H9 (cell line): ENCODE measurements around the gene C6orf47. TPM values are rescaled to one million over a fixed set of nuclear protein-coding genes. Genes with fewer than 3 reads are reported as not detected.

ENCODE experiments used
- DNase-seq: peaks from one replicate; pipeline ENCODE4 v3.0.0-alpha.2; 2017
- H2AFZ ChIP-seq: one replicate; pipeline ENCODE4 v1.6.1; 2013; ENCODE audit warnings: mild to moderate bottlenecking, low read length, control low read depth, moderate library complexity
- H2AK5ac ChIP-seq: 2 replicates; pipeline ENCODE4 v1.6.1; 2013; ENCODE audit warnings: low read length, control low read depth, mixed read lengths; ENCODE audit not compliant: insufficient read length
- H2BK120ac ChIP-seq: one replicate; pipeline ENCODE4 v1.6.1; 2013; ENCODE audit warnings: low read depth, mild to moderate bottlenecking, low read length, control low read depth, inconsistent platforms; ENCODE audit not compliant: poor library complexity, severe bottlenecking
- H2BK12ac ChIP-seq: 2 replicates; pipeline ENCODE4 v1.6.1; 2013; ENCODE audit warnings: low read length, control low read depth, mixed read lengths, low read depth; ENCODE audit not compliant: insufficient read length
- H2BK15ac ChIP-seq: 2 replicates; pipeline ENCODE4 v1.6.1; 2013; ENCODE audit warnings: low read depth, low read length, control low read depth
- H2BK20ac ChIP-seq: one replicate; pipeline ENCODE4 v1.6.1; 2013; ENCODE audit warnings: low read depth, mild to moderate bottlenecking, low read length, control low read depth, inconsistent platforms; ENCODE audit not compliant: poor library complexity, severe bottlenecking
- H2BK5ac ChIP-seq: 2 replicates; pipeline ENCODE4 v1.6.1; 2013; ENCODE audit warnings: low read length, control low read depth, mixed read lengths; ENCODE audit not compliant: insufficient read length
- H3K14ac ChIP-seq: 2 replicates; pipeline ENCODE4 v1.6.1; 2013; ENCODE audit warnings: low read length, control low read depth; ENCODE audit not compliant: insufficient read depth
- H3K18ac ChIP-seq: 2 replicates; pipeline ENCODE4 v1.6.1; 2013; ENCODE audit warnings: low read depth, mild to moderate bottlenecking, mixed read lengths, low read length, control low read depth; ENCODE audit not compliant: insufficient read length
- H3K23ac ChIP-seq: 2 replicates; pipeline ENCODE4 v1.6.1; 2013; ENCODE audit warnings: low read length, control low read depth, mixed read lengths, low read depth; ENCODE audit not compliant: insufficient read length
- H3K23me2 ChIP-seq: 2 replicates; pipeline ENCODE4 v1.6.1; 2013; ENCODE audit warnings: low read depth, mild to moderate bottlenecking, mixed read lengths, low read length, control low read depth; ENCODE audit not compliant: insufficient read length, poor library complexity, severe bottlenecking
- H3K27ac ChIP-seq: 2 replicates; pipeline ENCODE4 v1.5.1; 2013; ENCODE audit warnings: low read length, control low read depth, mixed read lengths, low read depth; ENCODE audit not compliant: insufficient read length
- H3K27me3 ChIP-seq: 2 replicates; pipeline ENCODE4 v1.6.1; 2013; ENCODE audit warnings: low read length, control low read depth, inconsistent platforms; ENCODE audit not compliant: insufficient read depth
- H3K4ac ChIP-seq: 2 replicates; pipeline ENCODE4 v1.6.1; 2013; ENCODE audit warnings: low read depth, mild to moderate bottlenecking, control low read depth, inconsistent platforms, low read length, moderate library complexity
- H3K4me1 ChIP-seq: 2 replicates; pipeline ENCODE4 v1.6.1; 2013; ENCODE audit warnings: low read length, control low read depth, inconsistent platforms; ENCODE audit not compliant: insufficient read depth
- H3K4me2 ChIP-seq: 2 replicates; pipeline ENCODE4 v1.6.1; 2013; ENCODE audit warnings: low read length, control low read depth, mixed read lengths; ENCODE audit not compliant: insufficient read length, insufficient read depth
- H3K56ac ChIP-seq: 2 replicates; pipeline ENCODE4 v1.6.1; 2013; ENCODE audit warnings: low read depth, mild to moderate bottlenecking, mixed read lengths, low read length, control low read depth; ENCODE audit not compliant: insufficient read length
- H3K79me1 ChIP-seq: 2 replicates; pipeline ENCODE4 v1.6.1; 2013; ENCODE audit warnings: low read depth, mild to moderate bottlenecking, moderate library complexity, low read length, control low read depth, inconsistent platforms; ENCODE audit not compliant: insufficient read depth, poor library complexity, severe bottlenecking
- H3K79me2 ChIP-seq: 2 replicates; pipeline ENCODE4 v1.6.1; 2013; ENCODE audit warnings: low read length, control low read depth, inconsistent platforms; ENCODE audit not compliant: insufficient read depth
- H3K9ac ChIP-seq: 2 replicates; pipeline ENCODE4 v1.6.1; 2013; ENCODE audit warnings: low read length, control low read depth, mixed read lengths; ENCODE audit not compliant: insufficient read length; ENCODE audit errors: extremely low read depth
- H3K9me3 ChIP-seq: one replicate; pipeline ENCODE4 v1.6.1; 2013; ENCODE audit warnings: low read depth, low read length, inconsistent platforms; ENCODE audit not compliant: control insufficient read depth
- H3T11ph ChIP-seq: one replicate; pipeline ENCODE4 v1.6.1; 2013; ENCODE audit warnings: mild to moderate bottlenecking, low read length, control low read depth, inconsistent platforms
- H4K20me1 ChIP-seq: one replicate; pipeline ENCODE4 v1.6.1; 2013; ENCODE audit not compliant: control insufficient read depth, insufficient read length, insufficient read depth
- H4K5ac ChIP-seq: 2 replicates; pipeline ENCODE4 v1.6.1; 2013; ENCODE audit warnings: low read depth, mild to moderate bottlenecking, mixed read lengths, low read length, control low read depth; ENCODE audit not compliant: insufficient read length
- H4K8ac ChIP-seq: replicated peaks from 2 replicates; pipeline ENCODE4 v1.6.1; 2013; ENCODE audit warnings: low read length, control low read depth, mixed read lengths, low read depth; ENCODE audit not compliant: insufficient read length
- H4K91ac ChIP-seq: 2 replicates; pipeline ENCODE4 v1.6.1; 2013; ENCODE audit warnings: low read depth, mild to moderate bottlenecking, moderate library complexity, mixed read lengths, low read length, control low read depth; ENCODE audit not compliant: insufficient read length
- H3K27ac Mint-ChIP-seq, 3 experiments: 2 replicates in 2 of 3; 3 replicates in 1 of 3; pipeline ENCODE4 v1.8.0; 2020 to 2021; ENCODE audit warnings: mixed read lengths in 3 of 3, mild to moderate bottlenecking in 1 of 3, moderate library complexity in 1 of 3
- H3K27me3 Mint-ChIP-seq: 2 replicates; pipeline ENCODE4 v1.8.0; 2021; ENCODE audit warnings: low read depth, mild to moderate bottlenecking, moderate library complexity, mixed read lengths
- H3K36me3 Mint-ChIP-seq, 3 experiments: 2 replicates in 2 of 3; 3 replicates in 1 of 3; pipeline ENCODE4 v1.8.0; 2020 to 2021; ENCODE audit warnings: low read depth in 3 of 3, mixed read lengths in 3 of 3; ENCODE audit not compliant: insufficient read depth in 1 of 3
- H3K4me1 Mint-ChIP-seq, 2 experiments: 2 replicates each; pipeline ENCODE4 v1.8.0; 2020; ENCODE audit warnings: mixed read lengths in 2 of 2
- H3K4me3 Mint-ChIP-seq, 2 experiments: 2 replicates in 1 of 2; 3 replicates in 1 of 2; pipeline ENCODE4 v1.8.0; 2020 to 2021; ENCODE audit warnings: mild to moderate bottlenecking in 2 of 2, mixed read lengths in 2 of 2, moderate library complexity in 1 of 2
- H3K9me3 Mint-ChIP-seq, 2 experiments: 2 replicates in 1 of 2; 3 replicates in 1 of 2; pipeline ENCODE4 v1.8.0; 2020; ENCODE audit warnings: mild to moderate bottlenecking in 2 of 2, mixed read lengths in 2 of 2, moderate library complexity in 1 of 2
- CTCF ChIP-seq: fragments of 200-600 bp; sonication (generic); conservative IDR thresholded peaks from 3 replicates; pipeline ENCODE4 v1.8.0; 2021; ENCODE audit warnings: antibody characterized with exemption, mild to moderate bottlenecking
- WGBS: extraction: QIAGEN DNeasy Blood & Tissue Kit; methylation state at CpG from one replicate; pipeline ENCODE4 v1.1.7; 2013; ENCODE audit warnings: missing lambda C conversion rate, low lambda C conversion rate, mixed read lengths; ENCODE audit not compliant: insufficient read length; ENCODE audit errors: extremely low coverage; 5-methylcytosine and 5-hydroxymethylcytosine counted together
- total RNA-seq: library from RNA; stranded (reverse); gene quantifications from 2 replicates; pipeline ENCODE4 v1.2.1, GENCODE V29; 2021

C6orf47 gene
- total RNA-seq, 1 experiment from 2014 or later = 19.0 TPM

DNA sequence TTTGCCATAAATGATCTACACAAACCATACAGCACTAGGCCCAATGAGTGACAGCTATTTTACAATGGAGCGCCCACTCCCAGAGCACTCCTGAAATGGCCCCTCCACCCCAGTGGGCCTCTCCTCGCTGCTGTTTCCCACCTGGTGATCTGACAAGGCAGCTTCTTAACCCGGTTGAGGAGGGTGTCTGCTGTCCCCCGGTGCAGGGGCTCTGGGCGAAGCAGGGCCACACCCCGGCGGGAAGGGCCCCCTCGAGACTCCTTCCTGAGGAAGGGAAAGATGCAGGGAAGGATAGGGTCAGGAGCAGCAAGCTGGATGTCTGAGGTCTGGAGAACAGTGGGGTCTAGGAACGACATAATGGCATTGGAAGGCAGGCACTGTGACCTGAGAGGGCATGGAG lies 32.3 kb upstream of the C6orf47 start:
- H2BK5ac ChIP-seq = no peak overlapping the region
- no peaks in the 10 kb centered on the region for H4K20me1 ChIP-seq
- no peaks in the 10 kb centered on the region for H3K79me2 ChIP-seq
- no CpG with 5 or more reads among the region's 9 CpGs for WGBS
- H4K8ac ChIP-seq = no peak overlapping the region
- no peak overlapping the region for H4K5ac ChIP-seq
- no peak overlapping the region for H3K4me2 ChIP-seq
- H3K79me1 ChIP-seq = no peaks in the 10 kb centered on the region
- H3K23me2 ChIP-seq = no peaks in the 10 kb centered on the region
- H2BK12ac ChIP-seq = no peak overlapping the region
- no peak overlapping the region for H2BK120ac ChIP-seq
- no peak overlapping the region for H3K18ac ChIP-seq
- Mint-ChIP-seq H3K27me3 (no peaks in the 10 kb centered on the region), H3K4me3 (no peak overlapping the region), H3K4me1 (peaks cover 3 to 8% of the 10 kb centered on the region in 2 experiments; a peak in 3 of 4 replicates), H3K9me3 (no peaks in the 10 kb centered on the region), H3K36me3 (peaks cover 9 to 60% (median 40%) of the 10 kb centered on the region in 3 experiments; a peak in 6 of 7 replicates), H3K27ac (0 out of 7 replicates have a peak overlapping the region, but pooled peaks of 1 of the 3 experiments have one; percentile 6)
- TF ChIP-seq CTCF = no peak
- H2BK20ac ChIP-seq = no peak overlapping the region
- H3K27ac ChIP-seq = no peak overlapping the region
- no peak for DNase-seq
- H3K23ac ChIP-seq = no peak overlapping the region
- no peak overlapping the region for H3K56ac ChIP-seq
- no peak overlapping the region for H2AFZ ChIP-seq
- H3K4me1 ChIP-seq = no peaks in the 10 kb centered on the region
- no peaks in the 10 kb centered on the region for H3K9me3 ChIP-seq
- no peak overlapping the region for H3T11ph ChIP-seq
- H3K27me3 ChIP-seq = no peaks in the 10 kb centered on the region
- no peak overlapping the region for H3K9ac ChIP-seq
- H3K4ac ChIP-seq = no peak overlapping the region
- no peak overlapping the region for H4K91ac ChIP-seq
- no peak overlapping the region for H2BK15ac ChIP-seq
- H3K14ac ChIP-seq = no peak overlapping the region
- no peak overlapping the region for H2AK5ac ChIP-seq
